Epithelial cell of proximal tubule (primary cell): ENCODE data around the gene KLF2. TPM values are rescaled to one million over a fixed set of nuclear protein-coding genes. Genes with fewer than 3 reads are reported as not detected.

Source experiments
- DNase-seq: peaks from one replicate; pipeline ENCODE4 v3.0.0-alpha.2; 2011; ENCODE audit warnings: low read depth
- H3K4me3 ChIP-seq: 2 replicates; pipeline ENCODE4 v1.5.1; 2011; ENCODE audit warnings: low read depth, mild to moderate bottlenecking, low read length
- total RNA-seq: library from RNA; depleted of rRNA; stranded (reverse); fragments of >200 nt; gene quantifications from 2 replicates; pipeline ENCODE4 v1.2.3, GENCODE V29; 2015
- TF ChIP-seq, protein P1 (sequence below): conservative IDR thresholded peaks from 2 replicates; pipeline ENCODE4 v1.5.1; 2012; ENCODE audit warnings: low read depth, mild to moderate bottlenecking, low read length

Gene KLF2
- total RNA-seq, 1 donor from 2014 or later = 1.3 TPM

DNA sequence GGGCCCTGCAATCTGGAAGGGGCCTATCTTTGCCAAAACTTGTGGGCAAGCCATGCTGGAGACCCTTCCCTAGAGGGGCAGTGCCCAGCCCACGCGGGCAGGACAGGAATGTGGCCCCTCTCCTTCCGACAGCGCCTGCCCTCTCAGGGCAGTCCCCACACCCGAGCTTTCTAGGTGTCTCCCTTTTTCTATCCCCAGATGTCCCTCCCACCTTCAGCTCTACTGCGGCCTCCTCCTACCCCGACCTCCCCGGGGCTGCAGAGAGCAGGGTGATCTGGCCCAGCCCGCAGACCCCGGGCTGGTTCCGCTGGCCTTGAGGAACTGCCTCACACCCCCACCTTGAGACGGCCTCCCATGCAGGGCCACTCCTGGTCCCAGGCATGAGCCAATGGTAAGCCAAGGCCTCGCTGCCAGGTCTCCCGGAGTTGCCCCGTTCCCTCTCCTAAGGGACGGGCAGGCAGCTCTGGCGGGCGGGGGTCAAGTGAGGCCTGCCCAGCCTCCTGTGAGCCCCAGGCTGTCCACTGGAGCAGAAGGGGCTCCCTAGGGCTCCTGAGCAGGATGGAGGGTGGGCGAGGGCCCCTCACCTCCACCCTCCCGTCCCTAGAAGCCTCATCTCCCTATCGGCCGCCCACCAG lies 39.7 kb downstream of the KLF2 start:
- no peak for DNase-seq
- TF ChIP-seq, protein P1, sequence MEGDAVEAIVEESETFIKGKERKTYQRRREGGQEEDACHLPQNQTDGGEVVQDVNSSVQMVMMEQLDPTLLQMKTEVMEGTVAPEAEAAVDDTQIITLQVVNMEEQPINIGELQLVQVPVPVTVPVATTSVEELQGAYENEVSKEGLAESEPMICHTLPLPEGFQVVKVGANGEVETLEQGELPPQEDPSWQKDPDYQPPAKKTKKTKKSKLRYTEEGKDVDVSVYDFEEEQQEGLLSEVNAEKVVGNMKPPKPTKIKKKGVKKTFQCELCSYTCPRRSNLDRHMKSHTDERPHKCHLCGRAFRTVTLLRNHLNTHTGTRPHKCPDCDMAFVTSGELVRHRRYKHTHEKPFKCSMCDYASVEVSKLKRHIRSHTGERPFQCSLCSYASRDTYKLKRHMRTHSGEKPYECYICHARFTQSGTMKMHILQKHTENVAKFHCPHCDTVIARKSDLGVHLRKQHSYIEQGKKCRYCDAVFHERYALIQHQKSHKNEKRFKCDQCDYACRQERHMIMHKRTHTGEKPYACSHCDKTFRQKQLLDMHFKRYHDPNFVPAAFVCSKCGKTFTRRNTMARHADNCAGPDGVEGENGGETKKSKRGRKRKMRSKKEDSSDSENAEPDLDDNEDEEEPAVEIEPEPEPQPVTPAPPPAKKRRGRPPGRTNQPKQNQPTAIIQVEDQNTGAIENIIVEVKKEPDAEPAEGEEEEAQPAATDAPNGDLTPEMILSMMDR = no peak
- no peak overlapping the region for H3K4me3 ChIP-seq

DNA sequence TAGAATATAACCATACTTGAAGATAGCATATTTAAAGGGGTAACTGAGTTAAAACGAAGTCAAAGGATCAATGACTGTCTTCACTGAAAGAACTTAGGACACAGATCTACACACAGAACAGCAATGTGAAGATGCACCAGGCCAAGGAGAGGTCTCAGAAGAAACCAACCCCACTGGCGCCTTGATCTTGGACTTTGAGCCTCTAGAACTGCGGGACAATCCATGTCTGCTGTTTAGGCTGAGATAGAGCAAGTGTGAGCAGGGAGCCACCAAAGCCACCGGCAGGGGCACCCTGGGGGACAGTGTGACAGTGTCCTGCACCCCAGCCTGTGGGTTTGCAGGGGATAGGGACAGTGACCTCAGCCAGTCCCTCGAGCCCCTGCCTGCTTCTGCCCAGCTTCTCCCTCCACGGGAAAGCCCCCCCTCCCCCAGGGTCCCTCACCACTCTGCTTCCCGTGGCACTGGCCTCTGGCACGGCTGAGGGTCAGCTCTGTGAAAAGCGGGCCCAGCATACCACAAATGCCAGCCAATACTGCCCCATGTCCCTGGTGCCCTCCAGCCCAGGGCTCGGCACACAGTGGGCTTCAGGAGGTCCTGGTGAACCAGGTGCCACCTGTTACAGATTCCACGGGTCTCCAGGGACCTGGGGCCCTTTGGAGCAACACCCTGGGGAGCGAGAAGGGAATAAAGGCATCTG lies 40.8 kb downstream of the KLF2 start:
- TF ChIP-seq, protein P1 = no peak
- no peak for DNase-seq
- no peak overlapping the region for H3K4me3 ChIP-seq

DNA sequence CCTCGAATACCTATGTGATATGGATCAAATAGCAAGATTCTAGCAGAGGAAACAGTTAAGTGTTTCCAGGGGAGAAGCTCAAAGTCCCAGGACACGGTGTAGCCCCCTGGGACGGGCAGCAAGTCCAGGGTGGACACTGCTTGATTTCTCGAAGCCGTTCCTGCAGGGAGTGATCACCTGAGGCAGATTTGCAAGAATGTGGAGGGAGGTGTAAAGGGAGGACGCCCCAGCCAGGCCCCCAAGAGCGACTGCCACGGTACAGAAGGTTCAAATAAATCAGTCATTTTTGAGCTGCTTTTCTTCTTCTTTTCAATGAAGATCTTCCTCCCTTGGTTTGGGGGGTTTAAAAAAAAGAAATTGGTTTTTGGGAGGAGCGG lies 41.4 kb downstream of the KLF2 start:
- TF ChIP-seq, protein P1 = no peak
- no peak for DNase-seq
- no peak overlapping the region for H3K4me3 ChIP-seq

DNA sequence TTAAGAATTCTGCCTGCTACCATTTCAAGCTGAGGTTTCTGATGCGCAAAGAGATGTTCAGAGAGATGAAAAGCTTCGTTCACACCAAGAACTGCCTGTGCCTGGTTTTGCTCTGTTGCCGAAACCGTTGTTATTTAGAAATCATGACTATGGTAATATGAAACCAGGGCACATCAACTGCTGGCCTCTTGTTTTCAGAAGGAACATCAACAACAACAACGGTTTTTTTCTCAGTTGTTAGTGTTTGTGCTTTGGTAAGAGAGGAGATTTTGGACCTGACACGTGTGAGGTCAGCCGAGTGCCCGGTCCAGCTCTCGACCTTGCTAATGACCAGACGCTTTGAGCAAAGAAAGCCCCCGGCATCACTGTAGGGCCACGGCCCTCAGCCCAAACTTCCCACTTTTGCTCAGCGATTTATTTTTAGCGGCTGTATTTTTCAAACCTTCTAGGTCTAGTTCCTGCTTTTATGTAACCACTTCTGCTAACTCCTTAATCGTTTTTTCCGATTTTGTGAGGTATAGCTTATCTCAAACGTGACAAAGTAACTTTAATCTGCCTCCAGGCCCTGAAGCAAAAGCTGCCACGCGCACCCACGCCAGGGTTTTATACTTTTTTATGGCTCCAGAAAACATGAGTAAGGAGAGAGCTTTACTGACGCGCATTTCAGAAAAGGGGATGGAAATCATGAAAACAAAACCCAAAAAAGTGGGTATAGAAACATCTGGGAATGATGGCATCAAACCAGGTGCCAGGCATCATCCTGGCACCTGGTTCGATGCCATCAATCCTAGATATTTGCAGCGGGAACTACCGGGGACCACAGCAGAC lies 42.0 kb downstream of the KLF2 start:
- TF ChIP-seq, protein P1 = no peak
- no peak for DNase-seq
- H3K4me3 ChIP-seq = no peak overlapping the region

DNA sequence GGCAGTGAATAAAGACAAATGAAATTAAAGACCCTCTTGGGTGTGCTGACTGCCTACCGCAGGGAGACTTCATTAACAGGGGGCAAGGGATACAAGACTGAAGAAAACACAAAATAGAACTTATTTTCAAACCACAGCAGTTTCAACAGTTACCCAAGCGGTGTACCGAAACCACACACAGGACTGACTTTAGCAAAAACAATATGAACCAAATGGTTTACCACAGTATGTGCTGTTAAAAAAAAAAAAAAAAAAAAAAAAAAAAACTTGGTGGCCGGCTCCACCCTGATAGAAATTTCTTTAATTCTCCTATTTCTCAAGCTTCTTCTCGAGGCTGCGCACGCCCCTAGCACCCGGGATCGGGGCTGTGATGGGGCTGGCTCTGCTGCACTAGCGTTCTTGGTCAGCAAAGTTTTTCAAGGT lies 42.6 kb downstream of the KLF2 start:
- TF ChIP-seq, protein P1 = no peak
- no peak overlapping the region for H3K4me3 ChIP-seq
- DNase-seq = no peak

DNA sequence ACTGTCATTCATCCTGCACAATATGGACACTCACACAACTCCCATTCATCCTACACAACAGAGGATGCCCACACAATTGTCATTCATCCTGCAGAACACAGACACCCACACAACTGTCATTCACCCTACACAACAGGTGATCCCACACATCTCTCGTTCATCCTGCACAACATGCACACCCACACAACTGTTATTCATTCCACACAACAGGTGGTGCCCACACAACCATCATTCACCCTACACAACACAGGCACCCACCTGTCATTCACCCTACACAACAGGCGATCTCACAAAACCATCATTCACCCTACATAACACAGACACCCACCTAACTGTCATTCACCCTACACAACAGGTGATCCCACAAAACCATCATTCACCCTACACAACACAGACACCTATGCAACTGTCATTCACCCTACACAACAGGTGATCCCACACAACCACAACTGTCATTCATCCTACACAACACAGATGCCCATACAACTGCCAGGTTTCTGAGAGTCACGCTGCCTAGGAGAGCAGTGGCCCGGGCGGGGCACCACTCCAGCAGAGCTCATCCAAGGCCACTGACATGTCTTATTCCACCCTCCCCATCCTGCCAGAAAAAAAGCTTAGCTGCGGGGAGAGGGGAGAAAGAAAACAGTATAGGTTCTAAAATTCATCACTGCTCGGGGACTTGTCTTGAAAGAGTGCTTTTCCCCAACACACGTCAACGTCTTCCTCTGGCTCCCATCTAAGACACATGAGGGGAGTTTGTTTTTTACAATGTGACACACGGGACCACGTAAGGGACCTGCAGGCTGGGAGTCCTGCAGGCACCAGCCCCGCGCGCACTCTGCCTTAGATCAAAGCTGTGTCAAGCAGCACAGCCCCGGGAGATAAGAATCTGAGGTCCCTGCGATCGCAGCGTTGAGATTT lies 44.0 kb downstream of the KLF2 start:
- H3K4me3 ChIP-seq = no peak overlapping the region
- TF ChIP-seq, protein P1 = no peak
- DNase-seq = no peak
